Activated CD4-positive, alpha-beta T cell treated with anti-CD3 and anti-CD28 coated beads, Interleukin-2, amount 10 ng/mL, durations not matched to agents 7 days and 5 days (primary cell): ENCODE data around the gene ZNF217. TPM values are rescaled to one million over a fixed set of nuclear protein-coding genes. Genes with fewer than 3 reads are reported as not detected.
"Not testable (repeated sequence)": the region's sequence is repeated elsewhere in the genome, so short reads cannot be mapped to it uniquely, and the experiment has no call there.

Source experiments
- CTCF ChIA-PET: fragments of 350-600 bp; sonication (Branson Sonifier 250); formaldehyde crosslinking; loops from one replicate; lab custom pipeline; 2021; ENCODE audit warnings: antibody characterized with exemption; lab: Charles Lee
- POLR2A ChIA-PET: fragments of 350-600 bp; sonication (Branson Sonifier 250); formaldehyde crosslinking; loops from one replicate; lab custom pipeline; 2021; ENCODE audit warnings: antibody characterized with exemption; lab: Charles Lee
- DNase-seq: peaks from one replicate; pipeline ENCODE4 v3.0.0-alpha.2; 2020
- H3K27ac Mint-ChIP-seq: one replicate; pipeline ENCODE4 v1.8.0; 2021; ENCODE audit warnings: mild to moderate bottlenecking, moderate library complexity, mixed read lengths
- H3K27me3 Mint-ChIP-seq: one replicate; pipeline ENCODE4 v1.8.0; 2021; ENCODE audit warnings: mixed read lengths
- H3K36me3 Mint-ChIP-seq: one replicate; pipeline ENCODE4 v1.8.0; 2021; ENCODE audit warnings: low read depth, mixed read lengths
- H3K4me1 Mint-ChIP-seq: one replicate; pipeline ENCODE4 v1.8.0; 2021; ENCODE audit warnings: mixed read lengths
- H3K4me3 Mint-ChIP-seq: one replicate; pipeline ENCODE4 v1.8.0; 2021; ENCODE audit warnings: mild to moderate bottlenecking, moderate library complexity, mixed read lengths
- H3K9me3 Mint-ChIP-seq: one replicate; pipeline ENCODE4 v1.8.0; 2021; ENCODE audit warnings: mixed read lengths
- total RNA-seq, 2 experiments: library from RNA; stranded (reverse); gene quantifications; one replicate each; pipeline ENCODE4 v1.2.3, GENCODE V29; 2021

ZNF217 gene
- total RNA-seq, 2 experiments from 2014 or later, result 97.5 to 99.7 TPM

DNA sequence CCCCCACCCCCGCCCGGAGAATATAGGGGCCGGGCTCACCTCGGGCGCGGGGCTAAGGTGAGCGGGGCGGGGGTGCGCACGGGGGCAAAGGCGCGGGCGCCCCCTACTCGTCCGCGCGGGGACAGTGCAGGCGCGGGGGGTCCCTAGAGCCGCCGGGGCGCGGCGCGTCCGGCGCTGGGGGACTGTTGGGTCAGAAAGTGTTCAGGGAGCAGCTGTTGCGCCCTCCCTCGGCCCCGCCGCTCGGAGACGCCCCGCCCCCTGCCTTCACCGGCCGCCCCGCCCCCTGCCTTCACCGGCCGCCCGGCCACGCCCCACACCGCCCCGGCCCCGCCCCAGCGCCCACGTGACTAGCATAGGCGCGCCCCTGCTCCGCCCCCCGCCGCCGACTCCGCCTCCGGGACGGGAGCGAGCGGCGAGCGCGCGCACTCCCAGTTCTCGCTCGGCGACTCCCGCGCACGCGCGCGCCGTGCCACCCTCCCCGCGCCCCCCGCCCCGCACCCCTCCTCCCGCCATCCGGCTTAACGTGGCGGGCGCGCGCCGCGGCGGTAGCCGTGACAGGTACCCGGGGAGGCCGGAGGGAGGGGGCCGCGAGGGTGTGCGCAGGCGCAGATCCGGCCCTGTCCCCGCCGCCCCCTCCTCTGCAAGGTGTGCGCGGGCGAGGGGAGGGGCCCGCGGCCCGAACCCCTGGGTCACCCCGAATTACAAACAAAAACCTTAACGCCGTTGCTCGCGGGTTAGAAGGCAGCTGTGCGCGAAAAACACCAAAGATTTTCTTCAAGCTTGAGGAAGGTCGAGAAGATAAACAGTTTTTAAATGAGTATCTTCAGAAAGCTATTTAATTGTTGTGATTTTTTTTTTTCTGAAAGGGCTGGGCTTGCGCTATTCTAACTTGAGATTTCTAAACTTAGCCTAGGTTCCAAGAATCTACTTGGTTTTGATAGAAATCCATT is 704 bp upstream of the ZNF217 start:
- POLR2A ChIA-PET, result interaction anchor here (1.2 to 1.8 kb wide), 2 partner anchors 114 to 160 kb away, joined by 3 to 5 read pairs; no protein-coding TSS in a partner anchor
- peaks cover 48% of the 10 kb centered on the region for H3K4me1 Mint-ChIP-seq
- peak; percentile 96 for DNase-seq
- H3K9me3 Mint-ChIP-seq, result no peaks in the 10 kb centered on the region
- no peaks in the 10 kb centered on the region for H3K27me3 Mint-ChIP-seq
- H3K4me3 Mint-ChIP-seq, result peak overlapping the region; percentile 99
- CTCF ChIA-PET, result interaction anchor here (0.6 to 1.3 kb wide), 6 partner anchors 27 to 322 kb away, joined by 3 to 6 read pairs (median 4); no protein-coding TSS in a partner anchor
- H3K36me3 Mint-ChIP-seq, result peaks cover 49% of the 10 kb centered on the region
- H3K27ac Mint-ChIP-seq, result peak overlapping the region; percentile 96

DNA sequence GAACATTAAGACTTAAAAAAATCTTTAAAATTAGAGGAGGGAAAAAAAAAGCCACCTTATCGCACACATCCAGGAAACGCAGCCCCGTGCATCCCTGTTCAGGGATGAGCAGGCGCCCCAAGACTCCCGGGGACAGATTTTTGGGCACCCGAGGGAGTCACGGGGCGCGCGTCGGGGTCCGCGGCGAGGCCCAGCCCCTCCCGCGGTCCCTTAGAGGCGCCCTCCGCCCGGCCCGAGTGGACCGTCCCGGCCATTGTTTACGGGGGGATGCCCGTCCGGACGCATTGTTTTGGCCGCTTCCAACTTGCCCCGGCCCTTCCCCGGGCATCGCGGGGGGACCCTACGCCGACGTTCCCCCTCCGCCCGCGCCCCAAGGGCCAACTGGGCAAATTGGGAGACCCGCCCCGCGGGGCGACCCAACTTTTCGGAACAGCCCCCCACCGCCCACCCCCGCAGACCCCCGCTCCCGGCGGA is 610 bp downstream of the ZNF217 start:
- Mint-ChIP-seq H3K27ac (peak overlapping the region; percentile 96), H3K9me3 (no peaks in the 10 kb centered on the region), H3K4me3 (peak overlapping the region; percentile 99), H3K36me3 (peaks cover 49% of the 10 kb centered on the region), H3K4me1 (peaks cover 43% of the 10 kb centered on the region), H3K27me3 (no peaks in the 10 kb centered on the region)
- peak; percentile 30 for DNase-seq
- POLR2A ChIA-PET, result no interaction called here
- CTCF ChIA-PET, result interaction anchor here (0.6 to 1.6 kb wide), 2 partner anchors 11 to 318 kb away, joined by 3 to 4 read pairs; no protein-coding TSS in a partner anchor

DNA sequence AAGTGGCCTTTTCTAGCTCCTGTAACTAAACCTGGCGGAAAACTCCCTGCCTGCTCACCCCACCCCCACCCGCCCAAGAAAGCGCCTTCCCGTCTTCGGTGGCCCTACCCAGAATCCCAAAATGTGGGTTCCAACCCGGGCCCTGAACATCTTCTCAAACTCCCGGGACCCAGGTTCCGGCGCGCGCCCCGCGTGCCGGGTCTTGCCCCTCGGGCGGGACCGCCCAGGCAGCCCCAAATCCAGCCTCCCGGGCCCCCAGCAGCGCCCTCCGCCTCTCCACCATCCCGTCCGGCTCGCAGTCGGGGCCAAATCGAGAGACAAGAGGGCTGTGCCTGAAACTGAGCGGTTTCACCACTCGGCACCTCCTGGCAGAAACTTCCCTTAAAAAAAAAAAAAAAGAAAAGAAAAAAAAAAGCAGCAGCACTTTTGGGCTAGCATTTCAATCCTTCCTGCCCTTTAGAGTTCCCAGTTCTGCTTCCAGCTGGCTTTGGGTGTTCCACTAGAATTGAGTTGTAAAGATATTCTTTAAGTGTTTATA is 1.1 kb downstream of the ZNF217 start:
- H3K36me3 Mint-ChIP-seq, result peaks cover 44% of the 10 kb centered on the region
- H3K4me1 Mint-ChIP-seq, result peaks cover 38% of the 10 kb centered on the region
- DNase-seq, result peak; percentile 68
- CTCF ChIA-PET, result interaction anchor here (0.6 to 1.6 kb wide), 3 partner anchors 11 to 318 kb away, joined by 3 to 4 read pairs (median 3); no protein-coding TSS in a partner anchor
- H3K4me3 Mint-ChIP-seq, result peak overlapping the region; percentile 99
- H3K9me3 Mint-ChIP-seq, POLR2A ChIA-PET, H3K27me3 Mint-ChIP-seq: not testable (repeated sequence)
- H3K27ac Mint-ChIP-seq, result peak overlapping the region; percentile 96

DNA sequence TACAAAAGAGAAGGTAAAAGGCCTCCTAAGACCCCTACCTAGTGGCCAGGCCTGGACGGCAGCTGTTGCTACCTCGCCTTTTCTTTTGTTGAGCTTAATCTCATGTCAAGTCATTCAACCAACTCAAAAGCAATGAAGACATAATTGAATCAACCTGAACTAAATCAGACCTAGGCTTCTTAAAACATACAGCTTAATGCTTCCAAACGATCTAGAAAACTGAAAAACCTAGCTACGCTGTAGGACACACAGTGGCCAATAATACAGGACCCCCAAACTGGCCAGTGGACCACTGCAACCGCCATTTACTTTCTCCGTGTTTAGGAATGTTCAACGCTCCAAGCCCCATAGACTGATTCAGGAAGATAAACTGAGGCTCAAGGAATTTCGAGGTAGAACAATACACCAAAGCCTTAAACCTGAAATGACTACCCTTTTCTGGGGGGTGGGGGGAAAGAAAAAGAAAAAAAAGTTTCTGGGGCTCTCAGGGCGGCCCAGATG is 1.6 kb downstream of the ZNF217 start:
- POLR2A ChIA-PET, H3K27me3 Mint-ChIP-seq, DNase-seq, H3K9me3 Mint-ChIP-seq: not testable (repeated sequence)
- CTCF ChIA-PET, result interaction anchor here (1.2 to 1.6 kb wide), 3 partner anchors 10 to 324 kb away, joined by 3 to 4 read pairs (median 4); no protein-coding TSS in a partner anchor
- peak overlapping the region; percentile 99 for H3K4me3 Mint-ChIP-seq
- H3K4me1 Mint-ChIP-seq, result peaks cover 39% of the 10 kb centered on the region
- H3K27ac Mint-ChIP-seq, result peak overlapping the region; percentile 96
- H3K36me3 Mint-ChIP-seq, result peaks cover 41% of the 10 kb centered on the region

DNA sequence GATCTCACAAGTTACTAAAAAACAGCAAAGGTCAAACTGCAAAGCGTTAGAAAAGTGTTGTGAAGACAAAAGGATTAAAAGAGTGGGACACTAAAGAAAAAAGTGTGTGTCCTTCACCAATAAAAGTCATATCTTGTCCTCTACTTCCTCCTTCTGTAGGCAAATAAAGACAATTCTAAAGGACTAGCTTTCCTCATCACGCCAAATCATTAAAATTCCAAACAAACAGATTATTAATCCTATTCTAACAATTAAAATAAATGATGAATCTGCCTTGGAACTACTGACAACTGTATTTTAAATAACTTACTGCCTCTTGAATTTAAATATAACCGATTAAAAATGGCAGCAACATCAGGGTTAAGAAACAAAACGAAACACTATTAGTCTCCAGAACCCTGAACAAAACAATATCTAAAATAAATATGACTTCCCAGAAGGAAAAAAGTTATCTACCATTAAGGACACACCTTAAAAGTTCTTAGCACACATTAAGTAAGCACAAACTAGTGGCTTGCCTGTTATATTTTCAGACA is 2.4 kb downstream of the ZNF217 start:
- peak overlapping the region; percentile 96 for H3K27ac Mint-ChIP-seq
- DNase-seq, H3K9me3 Mint-ChIP-seq, H3K27me3 Mint-ChIP-seq, POLR2A ChIA-PET: not testable (repeated sequence)
- H3K4me1 Mint-ChIP-seq, result peaks cover 39% of the 10 kb centered on the region
- peak overlapping the region; percentile 99 for H3K4me3 Mint-ChIP-seq
- CTCF ChIA-PET, result interaction anchor here (1.2 to 1.6 kb wide), 3 partner anchors 10 to 325 kb away, joined by 3 to 4 read pairs (median 4); no protein-coding TSS in a partner anchor
- peaks cover 39% of the 10 kb centered on the region for H3K36me3 Mint-ChIP-seq

DNA sequence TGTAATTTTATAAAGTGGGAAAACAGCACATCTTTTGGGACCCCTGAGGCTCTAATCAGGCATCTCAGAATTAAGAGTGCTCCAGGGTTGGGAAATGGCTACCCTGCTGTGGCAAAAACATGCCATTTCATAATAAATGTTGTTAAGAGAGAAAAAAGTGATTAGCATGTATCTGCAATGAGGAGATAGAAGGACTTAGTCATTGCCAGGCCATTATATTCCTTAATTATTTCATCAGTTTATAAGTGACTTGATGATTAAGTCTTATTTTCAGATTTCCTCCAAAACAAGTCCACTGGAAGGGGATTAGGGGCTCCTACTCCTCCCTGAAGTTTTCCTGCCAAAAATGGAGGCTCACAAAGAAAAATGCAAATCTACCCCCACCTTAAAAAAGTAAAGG is 3.0 kb downstream of the ZNF217 start:
- POLR2A ChIA-PET, DNase-seq, H3K27me3 Mint-ChIP-seq, H3K9me3 Mint-ChIP-seq: not testable (repeated sequence)
- H3K36me3 Mint-ChIP-seq, result peaks cover 43% of the 10 kb centered on the region
- peak overlapping the region; percentile 99 for H3K4me3 Mint-ChIP-seq
- CTCF ChIA-PET, result interaction anchor here (1.2 to 1.3 kb wide), 2 partner anchors 277 to 326 kb away, joined by 3 to 4 read pairs; no protein-coding TSS in a partner anchor
- H3K27ac Mint-ChIP-seq, result peak overlapping the region; percentile 96
- H3K4me1 Mint-ChIP-seq, result peaks cover 39% of the 10 kb centered on the region

DNA sequence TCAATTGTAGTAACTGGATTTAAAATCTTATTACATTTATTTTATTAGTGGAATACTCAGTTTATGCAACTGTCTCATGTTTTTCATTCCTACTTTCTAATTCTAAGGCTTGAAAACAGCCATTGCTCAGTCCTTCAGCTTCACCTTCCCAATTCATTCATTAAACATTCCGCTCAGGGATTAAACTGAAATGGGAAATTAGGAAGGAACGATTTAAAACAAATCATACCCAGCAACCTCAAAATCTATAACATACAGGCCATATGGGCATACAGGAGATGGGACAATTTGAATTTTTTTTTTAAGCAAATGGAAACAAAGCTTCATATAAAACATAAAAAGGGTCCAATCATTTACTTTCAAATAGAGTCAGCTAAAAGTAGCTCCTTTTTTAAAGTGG is 3.5 kb downstream of the ZNF217 start:
- POLR2A ChIA-PET, H3K9me3 Mint-ChIP-seq, H3K27me3 Mint-ChIP-seq, DNase-seq: not testable (repeated sequence)
- H3K36me3 Mint-ChIP-seq, result peaks cover 46% of the 10 kb centered on the region
- H3K4me1 Mint-ChIP-seq, result peaks cover 40% of the 10 kb centered on the region
- peak overlapping the region; percentile 96 for H3K27ac Mint-ChIP-seq
- CTCF ChIA-PET, result interaction anchor here (1.2 kb wide), 1 partner anchor 278 kb away, joined by 3 read pairs; no protein-coding TSS in a partner anchor
- peak overlapping the region; percentile 99 for H3K4me3 Mint-ChIP-seq

DNA sequence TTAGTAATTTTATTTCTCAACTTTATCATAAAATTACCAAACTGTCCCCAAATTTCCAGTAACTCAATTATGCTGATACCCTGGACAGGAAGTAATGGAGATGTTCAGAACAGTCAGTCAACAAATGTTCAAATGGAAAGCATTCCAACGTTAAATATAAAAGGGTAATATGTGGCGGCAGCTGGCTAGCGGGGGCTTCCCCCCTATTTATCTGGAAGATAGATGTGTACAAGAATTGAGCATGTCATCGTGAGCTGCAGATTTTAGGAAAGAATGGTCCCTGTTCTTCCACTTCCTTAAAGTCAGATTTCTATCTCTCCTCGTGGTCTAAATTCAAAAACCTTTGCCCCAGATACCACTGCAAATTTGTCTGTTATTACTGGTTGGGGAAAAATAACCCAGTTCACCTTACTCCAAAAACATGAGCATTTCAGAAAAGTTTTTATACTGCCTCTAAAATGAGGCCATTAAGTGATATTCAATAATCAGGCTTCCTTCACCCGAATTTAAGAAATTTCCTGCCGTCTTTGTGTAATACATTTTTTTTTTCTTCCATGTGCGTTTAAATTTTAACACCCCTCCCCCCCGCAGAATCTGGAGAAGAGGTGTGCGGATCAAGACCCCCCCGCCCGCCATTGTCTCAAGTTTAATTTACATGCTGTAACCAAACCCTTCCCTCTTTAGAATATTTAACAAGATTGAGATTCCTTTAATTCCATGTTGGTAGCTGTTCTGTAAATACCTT is 4.1 kb downstream of the ZNF217 start:
- Mint-ChIP-seq H3K4me1 (peaks cover 44% of the 10 kb centered on the region), H3K27ac (peak overlapping the region; percentile 96), H3K36me3 (peaks cover 46% of the 10 kb centered on the region), H3K4me3 (peak overlapping the region; percentile 99)
- H3K9me3 Mint-ChIP-seq, H3K27me3 Mint-ChIP-seq, POLR2A ChIA-PET, DNase-seq: not testable (repeated sequence)
- CTCF ChIA-PET, result interaction anchor here (0.8 to 1.2 kb wide), 2 partner anchors 9 to 279 kb away, joined by 3 read pairs; no protein-coding TSS in a partner anchor

DNA sequence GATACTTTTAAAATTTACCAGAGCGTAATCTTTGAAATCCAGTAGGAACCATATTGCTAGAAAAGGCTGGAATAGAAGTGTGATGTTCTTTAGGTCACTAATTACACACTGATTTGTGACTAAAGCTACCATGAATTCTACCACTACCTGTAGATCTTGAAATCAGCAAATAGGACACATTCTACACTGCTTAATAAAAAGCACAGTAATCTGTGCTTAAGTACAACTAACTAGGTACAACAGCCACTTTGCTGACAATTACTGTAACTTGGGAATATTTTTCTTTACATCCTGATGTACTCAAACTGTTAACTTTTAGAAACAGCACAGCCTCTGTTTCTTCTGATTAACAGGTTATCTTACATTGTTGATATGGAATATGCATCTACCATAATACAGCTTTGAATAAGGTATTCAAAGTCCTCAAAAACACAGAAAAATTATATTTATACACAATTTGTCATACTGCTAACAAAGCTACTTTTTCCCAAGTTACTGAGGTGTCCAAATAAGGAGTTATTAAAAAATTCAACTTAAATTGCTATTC is 6.4 kb downstream of the ZNF217 start:
- peak overlapping the region; percentile 19 for H3K4me3 Mint-ChIP-seq
- H3K4me1 Mint-ChIP-seq, result peaks cover 67% of the 10 kb centered on the region
- POLR2A ChIA-PET, CTCF ChIA-PET, DNase-seq, H3K27me3 Mint-ChIP-seq, H3K9me3 Mint-ChIP-seq: not testable (repeated sequence)
- H3K27ac Mint-ChIP-seq, result peak overlapping the region; percentile 63
- peaks cover 55% of the 10 kb centered on the region for H3K36me3 Mint-ChIP-seq

DNA sequence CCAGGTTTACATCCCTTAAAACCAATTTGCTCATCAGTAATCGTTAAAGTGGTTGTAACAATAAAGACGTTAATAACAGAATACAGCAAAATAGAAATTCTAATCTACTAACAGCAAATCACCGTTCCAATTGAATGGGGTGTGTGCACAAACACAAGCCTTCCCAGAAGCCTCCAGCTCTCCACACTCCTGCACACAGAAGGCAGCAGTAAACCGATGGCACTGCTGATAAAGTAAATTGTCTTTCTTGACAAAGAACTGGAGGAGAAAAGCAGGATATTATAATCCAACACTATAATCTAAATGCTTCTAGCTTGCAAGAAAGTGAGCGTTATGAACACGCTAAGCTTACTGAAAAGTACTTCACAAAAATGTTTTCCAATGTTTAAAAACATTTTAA is 7.0 kb downstream of the ZNF217 start:
- H3K4me3 Mint-ChIP-seq, result peak overlapping the region; percentile 66
- H3K4me1 Mint-ChIP-seq, result peaks cover 73% of the 10 kb centered on the region
- no peaks in the 10 kb centered on the region for H3K27me3 Mint-ChIP-seq
- DNase-seq, result no peak
- POLR2A ChIA-PET, result no interaction called here
- H3K36me3 Mint-ChIP-seq, result peaks cover 55% of the 10 kb centered on the region
- CTCF ChIA-PET, result no interaction called here
- peak overlapping the region; percentile 63 for H3K27ac Mint-ChIP-seq
- H3K9me3 Mint-ChIP-seq, result no peaks in the 10 kb centered on the region

DNA sequence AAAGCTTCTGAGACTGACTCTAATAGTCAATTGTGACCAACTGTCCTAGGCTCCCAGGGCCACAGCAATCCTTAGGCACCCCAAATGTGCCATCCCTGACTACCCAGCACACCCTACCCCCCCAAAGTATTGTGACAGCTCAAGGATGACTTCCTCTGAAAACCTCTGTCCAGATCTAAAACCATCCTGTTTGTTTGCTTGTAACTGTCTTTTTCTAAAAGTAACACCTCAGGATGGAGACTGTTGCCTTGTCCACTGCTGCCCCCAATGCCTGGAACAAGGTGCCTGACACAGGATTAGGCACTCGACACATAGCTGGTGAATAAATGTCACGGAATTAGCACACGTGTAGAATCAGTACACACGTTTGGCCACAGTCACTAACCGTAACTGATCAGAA is 7.7 kb downstream of the ZNF217 start:
- H3K9me3 Mint-ChIP-seq, H3K27me3 Mint-ChIP-seq, POLR2A ChIA-PET, CTCF ChIA-PET, DNase-seq: not testable (repeated sequence)
- Mint-ChIP-seq H3K4me3 (peak overlapping the region; percentile 66), H3K36me3 (peaks cover 56% of the 10 kb centered on the region), H3K27ac (peak overlapping the region; percentile 63), H3K4me1 (peaks cover 77% of the 10 kb centered on the region)
